Stimulated activated CD4-positive, alpha-beta T cell treated with anti-CD3 and anti-CD28 coated beads, TNF-alpha, amount 100 ng/mL, for 1 hour (primary cell): ENCODE measurements around the gene PNPLA7.
"Not testable (repeated sequence)": the region's sequence is repeated elsewhere in the genome, so short reads cannot be mapped to it uniquely, and the experiment has no call there.

ENCODE experiments used
- DNase-seq, 3 donors: peaks; one replicate each; pipeline ENCODE4 v3.0.0-alpha.2; 2020; ENCODE audit warnings: low read depth in 3 of 3, low spot score in 1 of 3

The PNPLA7 gene

GRCh38 chr9:137516144-137516917 is 33.9 kb downstream of the PNPLA7 start:
- no peak for DNase-seq

GRCh38 chr9:137515338-137515724 is 34.9 kb downstream of the PNPLA7 start:
- no peak for DNase-seq

GRCh38 chr9:137514691-137515337 is 35.4 kb downstream of the PNPLA7 start:
- DNase-seq: no peak

DNA sequence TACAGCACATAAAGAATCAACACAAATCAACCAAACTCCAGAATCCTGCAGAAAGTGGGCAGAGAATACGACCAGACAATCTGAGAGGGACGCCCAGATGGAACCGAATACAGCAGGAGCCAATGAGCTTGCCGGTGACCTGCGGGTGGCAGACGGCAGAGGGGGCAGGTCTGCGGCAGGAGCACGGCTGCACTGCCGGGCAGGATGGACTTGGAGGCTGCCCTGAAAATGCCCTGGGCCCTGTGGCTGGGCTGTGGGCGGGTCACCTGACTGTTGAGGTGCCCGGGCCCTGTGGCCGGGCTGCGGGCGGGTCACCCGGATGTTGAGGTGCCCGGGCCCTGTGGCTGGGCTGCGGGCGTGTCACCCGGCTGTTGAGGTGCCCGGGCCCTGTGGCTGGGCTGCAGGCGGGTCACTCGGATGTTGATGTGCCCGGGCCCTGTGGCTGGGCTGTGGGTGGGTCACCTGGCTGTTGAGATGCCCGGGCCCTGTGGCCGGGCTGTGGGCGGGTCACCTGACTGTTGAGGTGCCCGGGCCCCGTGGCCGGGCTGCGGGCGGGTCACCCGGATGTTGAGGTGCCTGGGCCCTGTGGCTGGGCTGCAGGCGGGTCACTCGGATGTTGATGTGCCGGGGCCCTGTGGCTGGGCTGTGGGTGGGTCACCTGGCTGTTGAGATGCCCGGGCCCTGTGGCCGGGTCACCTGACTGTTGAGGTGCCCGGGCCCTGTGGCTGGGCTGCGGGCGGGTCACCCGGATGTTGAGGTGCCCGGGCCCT is 36.2 kb downstream of the PNPLA7 start:
- not testable (repeated sequence) for DNase-seq

DNA sequence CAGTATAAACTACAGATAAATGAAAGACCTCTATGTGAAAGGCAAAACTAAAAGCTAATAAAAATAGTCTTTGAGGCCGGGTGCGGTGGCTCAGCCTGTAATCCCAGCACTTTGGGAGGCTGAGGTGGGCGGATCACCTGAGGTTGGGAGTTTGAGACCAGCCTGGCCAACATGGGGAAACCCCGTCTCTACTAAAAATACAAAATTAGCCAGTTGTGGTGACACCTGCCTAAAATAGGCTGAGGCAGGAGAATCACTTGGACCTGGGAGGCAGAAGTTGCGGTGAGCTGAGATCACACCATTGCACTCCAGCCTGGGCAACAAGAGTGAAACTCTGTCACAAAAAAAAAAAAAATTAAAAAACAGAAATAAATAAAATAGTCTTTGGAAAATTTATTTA is 37.1 kb downstream of the PNPLA7 start:
- not testable (repeated sequence) for DNase-seq

DNA sequence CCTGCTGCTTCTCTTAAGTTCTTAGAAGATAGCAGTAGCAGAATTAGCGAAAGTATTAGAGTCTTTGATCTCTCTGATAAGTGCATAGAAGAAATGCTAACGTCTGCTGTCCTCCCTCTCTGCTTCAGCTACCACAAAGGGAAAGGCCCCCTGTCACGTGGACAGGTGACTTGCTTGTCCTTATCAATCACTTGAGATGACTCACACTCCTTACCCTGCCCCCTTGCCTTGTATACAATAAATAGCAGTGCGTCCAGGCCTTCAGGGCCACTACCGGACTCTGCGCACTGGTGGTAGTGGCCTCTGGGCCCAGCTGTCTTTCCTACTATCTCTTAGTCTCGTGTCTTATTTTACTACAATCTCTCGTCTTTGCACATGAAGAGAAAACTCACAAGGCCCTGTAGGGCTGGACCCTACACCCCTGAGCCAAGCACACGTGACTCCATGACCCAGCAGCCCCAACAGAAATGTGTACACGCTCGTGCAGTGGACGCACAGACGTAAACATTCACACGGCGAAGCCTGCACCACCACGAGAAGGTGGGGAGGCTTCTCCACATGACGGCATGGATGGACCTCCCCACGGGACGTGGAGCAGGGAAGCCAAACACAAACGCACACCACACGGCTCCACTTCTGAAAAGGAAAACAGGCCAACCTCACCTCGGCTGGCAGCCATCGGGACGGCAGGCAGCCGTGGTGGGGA is 38.3 kb downstream of the PNPLA7 start:
- no peak for DNase-seq

- not testable (repeated sequence) for DNase-seq
Measured at GRCh38 chr9:137511126-137511525, 39.1 kb downstream of the PNPLA7 start.

GRCh38 chr9:137509198-137509597 is 41.0 kb downstream of the PNPLA7 start:
- no peak for DNase-seq

- no peak for DNase-seq
Measured at GRCh38 chr9:137506702-137507171, 43.5 kb downstream of the PNPLA7 start.

DNA sequence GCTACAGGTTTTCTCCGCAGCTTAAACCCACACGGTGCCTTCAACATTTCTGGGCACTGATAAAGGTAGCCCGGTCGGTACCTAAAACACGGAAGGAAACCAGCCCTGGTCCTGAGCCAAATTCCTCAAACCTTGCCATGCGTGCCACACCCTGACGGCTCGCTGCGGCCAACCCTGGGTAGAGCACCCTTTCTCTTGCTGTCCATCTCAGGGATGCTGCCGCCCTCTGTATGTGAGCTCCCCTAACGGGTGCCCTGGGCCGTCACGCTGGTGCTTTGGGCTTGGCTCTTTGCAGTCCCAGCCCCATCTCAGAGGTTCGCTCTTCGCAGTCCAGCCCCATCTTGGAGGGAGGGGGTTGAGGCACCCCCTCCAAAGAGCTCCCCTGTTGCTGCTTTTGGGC is 43.9 kb downstream of the PNPLA7 start:
- DNase-seq: no peak

- no peak for DNase-seq
Measured at GRCh38 chr9:137505421-137506140, 44.6 kb downstream of the PNPLA7 start.

GRCh38 chr9:137504432-137504777 is 45.8 kb downstream of the PNPLA7 start:
- DNase-seq: no peak

DNA sequence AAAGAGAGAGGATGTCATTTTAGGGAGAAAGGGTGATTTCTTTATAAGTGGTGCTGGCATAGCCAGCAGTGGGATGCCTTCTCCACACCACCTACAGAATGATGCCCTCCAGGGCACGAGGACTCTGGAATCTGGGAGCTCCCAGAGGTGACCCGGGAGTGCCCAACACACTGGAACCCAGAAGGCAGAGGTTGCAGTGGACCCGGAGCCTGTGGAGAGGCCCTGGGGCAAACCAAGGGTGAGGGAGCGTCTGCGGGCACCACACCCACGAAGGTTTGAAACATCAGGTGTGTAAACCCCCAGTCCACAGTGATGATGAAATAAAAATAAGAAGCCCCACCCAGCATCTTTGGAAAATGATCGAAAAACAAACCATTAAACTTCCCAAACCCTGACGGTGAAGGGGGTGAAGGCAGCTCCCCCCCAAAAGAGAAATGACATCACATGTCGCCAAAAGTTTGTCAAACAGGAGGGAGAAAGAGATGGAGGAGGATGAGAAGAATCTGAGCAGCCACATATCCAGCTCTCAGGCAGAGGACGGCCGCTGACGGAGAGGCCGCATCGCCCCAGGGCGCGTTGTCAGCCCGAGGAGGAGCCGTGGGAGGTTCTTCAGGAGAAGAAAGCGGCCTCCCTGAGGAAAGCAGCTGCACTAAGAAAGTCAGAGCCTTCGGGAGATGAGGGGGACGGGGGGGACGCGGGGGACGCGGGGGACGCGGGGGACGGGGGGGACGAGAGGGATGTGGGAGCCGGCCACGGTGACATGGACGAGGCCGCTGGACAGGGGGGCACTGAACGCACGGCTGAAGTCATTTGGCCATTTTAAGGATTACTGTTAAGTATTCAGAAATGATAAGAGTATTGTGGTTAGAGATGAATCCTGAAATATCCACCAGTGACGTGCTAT is 47.9 kb downstream of the PNPLA7 start:
- no peak for DNase-seq

GRCh38 chr9:137501457-137501856 is 48.7 kb downstream of the PNPLA7 start:
- no peak for DNase-seq

DNA sequence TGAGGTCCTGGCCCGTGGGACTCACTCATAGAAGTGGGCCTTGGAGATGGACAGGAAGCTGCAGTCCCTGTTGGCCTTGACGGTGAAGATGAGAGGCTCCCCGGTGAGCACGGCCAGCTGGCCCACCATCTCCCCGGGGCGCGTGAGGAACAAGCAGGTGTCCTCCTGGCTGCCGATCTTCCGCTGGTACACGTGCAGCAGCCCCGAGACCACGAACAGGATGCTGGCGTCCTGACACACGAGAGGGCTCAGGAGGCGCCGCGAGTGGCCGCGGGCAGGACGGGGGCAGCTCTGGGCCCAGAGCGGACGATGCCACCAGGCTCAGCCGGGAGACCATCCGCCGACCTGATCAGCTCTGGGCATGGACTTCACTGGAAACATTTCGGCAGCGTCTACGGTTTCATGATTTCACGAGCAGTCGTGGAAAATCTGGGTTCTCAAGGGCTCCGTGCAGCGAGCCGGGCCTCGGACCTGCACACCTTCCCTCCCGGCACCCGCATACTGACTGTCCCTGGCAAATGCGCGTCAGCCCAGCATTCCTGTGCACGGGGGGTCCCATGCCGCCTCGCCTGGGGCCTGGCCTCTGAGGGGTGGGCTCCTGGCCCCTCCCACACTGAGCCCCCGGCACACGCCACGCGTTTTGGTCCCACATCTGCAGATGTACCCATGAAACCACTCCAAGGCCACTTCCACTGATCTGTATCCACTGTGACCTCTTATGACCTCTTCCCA is 49.4 kb downstream of the PNPLA7 start:
- DNase-seq: no peak

DNA sequence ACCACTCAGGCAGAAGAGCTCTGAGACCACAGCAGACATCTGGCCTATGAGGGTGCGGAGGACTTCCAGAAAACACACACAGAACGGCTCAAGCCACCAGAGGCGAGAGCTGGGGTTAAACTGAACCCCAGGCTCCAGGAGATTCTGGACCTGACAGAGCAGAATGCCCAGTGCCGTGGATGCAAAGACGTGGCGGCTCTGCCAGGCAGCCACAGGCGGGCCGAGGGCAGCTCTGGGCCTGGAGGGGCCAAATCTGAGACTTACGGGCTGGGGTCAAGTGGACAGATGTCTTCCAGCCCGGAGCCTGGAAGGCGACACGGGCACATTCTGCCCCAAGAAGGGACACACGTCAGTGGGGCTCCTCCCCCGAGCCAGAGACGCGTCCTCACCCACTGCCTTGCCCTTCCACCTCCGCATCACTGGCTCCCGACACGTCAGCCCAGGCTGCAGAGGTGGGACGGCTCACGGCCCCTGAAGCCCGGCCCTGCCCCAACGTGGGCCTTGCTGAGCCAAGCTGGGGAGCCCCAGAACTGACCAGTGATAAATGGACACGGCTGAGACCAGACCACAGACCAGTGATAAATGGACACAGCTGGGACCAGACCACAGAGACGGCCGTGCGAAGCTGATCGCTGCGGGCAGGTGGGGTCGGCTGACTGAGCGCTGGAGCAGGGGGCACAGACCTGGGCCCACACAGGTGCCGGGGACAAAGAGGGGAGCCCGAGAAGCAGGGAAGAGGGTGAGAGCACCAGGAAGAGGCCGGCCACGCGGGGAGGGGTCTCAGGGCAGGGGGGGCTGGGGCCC is 50.1 kb downstream of the PNPLA7 start:
- no peak for DNase-seq

DNA sequence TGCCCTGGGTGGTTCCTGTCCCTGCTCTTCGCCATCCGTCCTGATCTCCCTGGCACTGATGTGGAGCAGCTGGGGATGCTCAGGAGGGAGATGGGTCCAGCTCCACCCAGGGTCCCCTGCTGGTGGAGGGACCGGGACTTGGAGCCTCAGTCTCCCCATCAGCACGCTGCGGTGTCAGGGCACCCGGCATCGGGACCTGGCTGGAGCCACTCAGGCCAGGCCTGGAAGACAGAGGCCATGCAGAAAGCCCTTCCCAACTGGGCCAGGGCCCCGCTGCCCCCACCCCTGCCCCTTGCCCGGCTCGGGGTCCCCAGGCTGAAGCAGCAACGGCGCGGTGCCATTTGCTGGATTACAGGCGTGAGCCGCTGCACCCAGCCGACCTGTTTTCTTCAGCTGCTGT is 50.8 kb downstream of the PNPLA7 start:
- no peak for DNase-seq

GRCh38 chr9:137498720-137499150 is 51.5 kb downstream of the PNPLA7 start:
- no peak for DNase-seq
